Adrenal gland (tissue), 12 donors: ENCODE results near the gene UQCC3. TPM values are rescaled to one million over a fixed set of nuclear protein-coding genes. Genes with fewer than 3 reads are reported as not detected.
A peak's percentile ranks its signal among the peaks of the same experiment; 100 is the strongest.

Experiments
- DNase-seq, 7 donors: peaks; one replicate each; pipeline ENCODE4 v3.0.0-alpha.2; 2019 to 2020
- H3K27ac ChIP-seq, 5 donors: fragments of 200-600 bp; sonication (generic) in 4 of 5; 1 replicate in 3 of 5; 2 replicates in 2 of 5; pipeline versions ENCODE4 v1.5.1 to v1.8.0; 2016 to 2020; ENCODE audit warnings: mild to moderate bottlenecking in 1 of 5
- H3K27me3 ChIP-seq: fragments of 200-600 bp; 2 replicates; pipeline ENCODE4 v1.8.0; 2021
- H3K36me3 ChIP-seq, 2 donors: fragments of 200-600 bp; replicated peaks in 1 of 2; 1 replicate in 1 of 2; 2 replicates in 1 of 2; pipeline versions ENCODE4 v1.5.1 to v1.8.0; 2018 to 2022
- H3K4me1 ChIP-seq, 2 donors: fragments of 200-600 bp; replicated peaks in 1 of 2; 1 replicate in 1 of 2; 2 replicates in 1 of 2; pipeline versions ENCODE4 v1.5.1 to v1.8.0; 2018 to 2021
- H3K4me3 ChIP-seq, 4 donors: fragments of 200-600 bp; sonication (generic) in 3 of 4; one replicate each; pipeline ENCODE4 v1.5.1; 2016 to 2018
- H3K9me3 ChIP-seq, 3 donors: fragments of 200-600 bp; sonication (generic) in 1 of 3; replicated peaks in 1 of 3; 1 replicate in 2 of 3; 2 replicates in 1 of 3; pipeline versions ENCODE4 v1.5.1 to v1.8.0; 2016 to 2021
- CTCF ChIP-seq, 6 experiments: fragments of 450-650 bp in 4 of 6; fragments of 200-600 bp in 2 of 6; sonication (generic) in 1 of 6; IDR thresholded peaks; 1 replicate in 5 of 6; 2 replicates in 1 of 6; pipeline versions ENCODE4 v1.5.1 to v1.8.0; 2016 to 2021; ENCODE audit warnings: antibody characterized with exemption in 6 of 6, mild to moderate bottlenecking in 2 of 6, moderate library complexity in 1 of 6
- POLR2A ChIP-seq, 2 donors: fragments of 450-650 bp; IDR thresholded peaks; one replicate each; pipeline ENCODE4 v1.6.1; 2017; ENCODE audit warnings: antibody characterized with exemption in 2 of 2, mild to moderate bottlenecking in 2 of 2, moderate library complexity in 1 of 2
- WGBS, 4 donors: extraction: QIAGEN DNeasy Blood & Tissue Kit in 2 of 4; methylation state at CpG; one replicate each; pipeline versions ENCODE4 v1.1.5 to v1.1.7; 2013 to 2017; 5-methylcytosine and 5-hydroxymethylcytosine counted together
- intact Hi-C, 2 donors: fragments of 100-400 bp; cut with DNase I; formaldehyde crosslinking; loops; one replicate each; pipeline versions ENCODE4 v1.14.1 to v1.15.0; 2022 to 2023
- polyA plus RNA-seq, 3 donors: library from polyadenylated mRNA; stranded (reverse); fragments of 200-250 nt in 2 of 3; fragments of 350-450 nt in 1 of 3; fragmentation: Illumina TruSeq in 1 of 3; extraction: RNeasy Lipid Tissue Mini Kit (QIAGEN cat#74804) in 1 of 3; gene quantifications; one replicate each; pipeline ENCODE4 v1.2.3, GENCODE V29; 2013 to 2014
- total RNA-seq, 9 donors: library from RNA; depleted of rRNA in 4 of 9; stranded (reverse); fragments of >200 nt in 4 of 9; fragments of 120-200 nt in 1 of 9; fragmentation: NEBNext Ultra II Directional in 1 of 9; extraction: Animal tissue kit (Norgen Biotek cat#: 25700) in 1 of 9; gene quantifications; one replicate each; pipeline versions ENCODE4 v1.1.0 to v1.2.4, GENCODE V29; 2013 to 2023
- donor health status: healthy with polysubstance abuse.
- donor health status: Bipolar disorder and iron deficiency.
- donor health status: DM: yes; HTN: yes; CAD: no.
- donor health status: DM: no; HTN: no; CAD: no.
- donor health status: DM: no; HTN: no; CAD: no.
- donor health status: DM: yes; HTN: yes; CAD: no.

UQCC3 gene
- total and polyA plus RNA-seq, 12 donors: 2.2 to 25.7 (median 15.8) TPM

- Histone ChIP-seq H3K36me3 (peaks cover 0 to 34% of the 10 kb centered on the region in 2 donors), H3K4me3 (peak overlapping the region in 3 of 4 donors; percentile 21 to 58 (median 58)), H3K9me3 (no peaks in the 10 kb centered on the region), H3K27ac (peak overlapping the region; percentile 61 to 96 (median 93)), H3K4me1 (peaks cover 34 to 45% of the 10 kb centered on the region in 2 donors), H3K27me3 (no peaks in the 10 kb centered on the region)
- 1 to 3% (median 3%) methylated on average over 4 to 7 of the region's 7 CpGs for WGBS, 4 donors
- TF ChIP-seq POLR2A (IDR thresholded peaks at IDR 0.05) (no peak), CTCF (IDR thresholded peaks at IDR 0.05) (no peak)
- peak in 5 of 7 donors; percentile 40 to 67 (median 52) for DNase-seq
- intact Hi-C loops: no loop called here
Measured at GRCh38 chr11:62708793-62709192, 37.3 kb downstream of the UQCC3 start.

DNA sequence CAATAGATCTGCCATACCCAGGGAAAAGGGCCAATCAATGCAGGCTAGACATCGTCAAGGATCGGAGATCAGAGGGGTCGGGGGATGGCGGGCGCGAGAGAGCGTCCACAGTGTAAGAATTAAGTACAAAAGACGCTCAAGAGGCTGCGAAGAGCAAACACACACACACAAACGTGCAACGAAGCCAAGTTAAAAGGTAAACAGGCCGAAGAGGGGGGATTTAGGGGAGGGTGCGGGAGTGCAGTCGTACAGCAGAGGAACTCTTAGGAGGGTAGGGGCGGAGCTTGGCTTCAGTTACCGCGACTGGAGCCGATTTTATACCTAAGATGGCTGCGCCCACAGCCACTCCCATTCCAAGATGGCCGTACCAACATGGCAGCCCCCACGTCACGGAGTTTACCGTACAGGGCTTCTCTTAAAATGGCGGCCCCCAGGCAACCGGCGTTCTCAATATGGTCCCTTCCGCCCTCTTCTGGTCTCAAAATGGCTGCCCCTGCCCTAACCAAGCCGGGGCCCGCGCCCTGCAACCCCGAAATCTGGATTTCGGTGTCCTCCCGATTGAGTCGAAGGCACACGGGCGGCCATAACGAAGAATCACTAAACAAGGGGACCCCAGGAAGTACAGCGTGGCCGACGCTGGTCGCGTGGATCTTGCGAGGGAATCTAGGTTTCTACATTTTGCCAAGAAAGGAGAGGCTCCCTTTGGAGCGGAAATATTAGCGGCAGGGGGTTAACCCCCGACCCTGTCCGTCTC is 38.0 kb downstream of the UQCC3 start:
- peaks cover 40 to 51% of the 10 kb centered on the region in 2 donors for H3K4me1 ChIP-seq
- H3K4me3 ChIP-seq: peak overlapping the region in 3 of 4 donors; percentile 53 to 58 (median 58)
- 0 to 3% (median 1%) methylated on average over 30 to 47 of the region's 47 CpGs for WGBS, 4 donors
- TF ChIP-seq CTCF (IDR thresholded peaks at IDR 0.05) (no peak), POLR2A (IDR thresholded peaks at IDR 0.05) (peak; percentile 44 to 85)
- peak overlapping the region; percentile 84 to 96 (median 93) for H3K27ac ChIP-seq
- H3K27me3 ChIP-seq: no peaks in the 10 kb centered on the region
- DNase-seq: peak; percentile 95 to 100 (median 99)
- peaks cover 0 to 40% of the 10 kb centered on the region in 2 donors for H3K36me3 ChIP-seq
- intact Hi-C loops: no loop called here
- no peaks in the 10 kb centered on the region for H3K9me3 ChIP-seq

DNA sequence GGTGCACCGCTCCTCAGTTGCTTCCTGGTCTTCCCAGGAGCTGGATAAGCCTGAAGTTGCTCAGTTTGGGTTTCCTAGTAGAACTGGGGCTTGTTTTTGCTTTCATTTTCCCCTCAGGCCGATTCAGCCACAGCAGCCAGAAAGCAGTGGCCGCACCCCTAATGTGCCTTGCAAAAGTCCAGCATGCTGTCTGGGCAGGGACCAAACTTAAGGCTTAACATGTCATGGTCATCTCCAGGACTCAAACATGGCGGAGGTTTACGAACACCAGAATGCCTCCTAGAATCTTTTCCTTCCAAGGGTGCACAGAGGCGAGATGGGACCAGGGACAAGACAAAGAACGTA is 38.5 kb downstream of the UQCC3 start:
- H3K27me3 ChIP-seq: no peaks in the 10 kb centered on the region
- no peak for TF ChIP-seq CTCF (IDR thresholded peaks at IDR 0.05)
- no peak for TF ChIP-seq POLR2A (IDR thresholded peaks at IDR 0.05)
- peaks cover 46 to 55% of the 10 kb centered on the region in 2 donors for H3K4me1 ChIP-seq
- no peaks in the 10 kb centered on the region for H3K9me3 ChIP-seq
- peak overlapping the region in 3 of 4 donors; percentile 53 to 58 (median 58) for H3K4me3 ChIP-seq
- H3K36me3 ChIP-seq: peaks cover 0 to 45% of the 10 kb centered on the region in 2 donors
- intact Hi-C loops: no loop called here
- WGBS, 4 donors: 59 to 67% (median 63%) methylated on average over 7 of the region's 7 CpGs
- peak overlapping the region; percentile 84 to 96 (median 93) for H3K27ac ChIP-seq
- peak in 5 of 7 donors; percentile 31 to 71 (median 35) for DNase-seq

- TF ChIP-seq POLR2A (IDR thresholded peaks at IDR 0.05) (no peak), CTCF (IDR thresholded peaks at IDR 0.05) (no peak)
- Histone ChIP-seq H3K4me1 (peaks cover 33 to 36% of the 10 kb centered on the region in 2 donors), H3K9me3 (no peaks in the 10 kb centered on the region), H3K4me3 (no peak overlapping the region), H3K36me3 (peaks cover 0 to 68% of the 10 kb centered on the region in 2 donors), H3K27ac (peak overlapping the region in 4 of 5 donors; percentile 9 to 84 (median 72)), H3K27me3 (no peaks in the 10 kb centered on the region)
- intact Hi-C loops: no loop called here
- peak in 1 of 7 donors; percentile 11 for DNase-seq
- WGBS, 4 donors: 89 to 91% (median 89%) methylated on average over 6 of the region's 6 CpGs
Measured at GRCh38 chr11:62712276-62712812, 40.9 kb downstream of the UQCC3 start.
